Stimulated activated CD8-positive, alpha-beta memory T cell treated with anti-CD3 and anti-CD28 coated beads, Interleukin-2, amount 100 ng/mL, for 48 hours (primary cell): ENCODE results near the gene BAG3.

Source experiments
- DNase-seq, 2 donors: peaks; one replicate each; pipeline ENCODE4 v3.0.0-alpha.2; 2020; ENCODE audit warnings: low read depth in 2 of 2

BAG3 gene

DNA sequence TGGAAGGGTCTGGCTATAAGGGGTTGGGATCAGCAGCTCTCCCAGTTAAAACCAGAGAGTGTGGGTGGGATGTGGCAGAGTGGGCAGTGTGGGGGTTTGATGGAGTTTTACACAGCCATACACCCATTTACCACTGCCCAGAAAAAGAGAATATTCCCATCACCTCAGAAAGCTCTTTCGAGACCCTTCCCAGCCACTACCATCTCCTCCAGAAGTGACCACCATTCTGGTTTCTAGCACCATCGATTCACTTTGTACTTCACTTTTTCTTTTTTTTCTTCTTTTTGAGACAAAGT, 15.5 kb downstream of the BAG3 start:
- DNase-seq: no peak

DNA sequence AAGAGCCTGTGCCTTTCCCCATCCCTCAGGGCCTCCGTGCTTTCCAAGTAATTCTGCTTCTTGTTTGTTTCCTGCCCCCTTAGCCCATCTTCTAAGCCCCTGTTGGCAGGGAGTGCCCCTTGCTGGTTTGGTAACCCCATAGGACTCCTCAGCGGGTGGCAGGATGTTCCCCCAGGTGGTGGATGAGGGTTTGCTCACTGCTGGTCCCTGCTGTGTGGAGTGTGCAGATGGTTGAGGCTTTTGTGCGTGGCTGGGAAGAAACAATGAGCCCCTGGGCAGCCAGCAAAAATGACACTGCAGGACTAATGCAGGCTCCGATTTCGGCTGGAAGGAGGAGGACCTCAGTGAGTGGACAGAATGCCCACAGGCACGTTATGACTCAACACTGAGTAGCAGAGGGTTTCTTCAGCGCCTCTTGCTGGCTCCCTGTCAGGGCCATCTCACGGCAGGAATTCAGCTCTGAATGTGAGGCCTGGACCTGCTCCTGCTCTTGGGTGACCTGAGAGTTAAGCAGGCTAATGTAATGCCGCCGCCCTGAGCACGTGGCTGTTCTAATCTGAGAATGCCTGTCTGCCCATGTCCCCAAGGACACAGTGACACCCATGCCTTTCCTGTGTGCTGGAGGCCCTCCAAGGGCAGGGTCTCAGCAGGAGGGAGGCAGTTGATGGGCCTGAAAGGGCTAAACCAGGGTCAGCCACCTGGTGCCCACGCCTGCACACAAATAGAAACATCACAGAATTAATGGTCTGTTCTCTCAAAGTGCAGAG, 16.6 kb downstream of the BAG3 start:
- DNase-seq: no peak

GRCh38 chr10:119668461-119668860, 17.3 kb downstream of the BAG3 start:
- DNase-seq: no peak

GRCh38 chr10:119669331-119669730, 18.2 kb downstream of the BAG3 start:
- DNase-seq: no peak

GRCh38 chr10:119669975-119670640, 18.9 kb downstream of the BAG3 start:
- no peak for DNase-seq

- DNase-seq: no peak
These were observed 19.5 kb downstream of the BAG3 start for GRCh38 chr10:119670717-119671116.

GRCh38 chr10:119671381-119671780, 20.2 kb downstream of the BAG3 start:
- no peak for DNase-seq

GRCh38 chr10:119672291-119672690, 21.1 kb downstream of the BAG3 start:
- DNase-seq: no peak

GRCh38 chr10:119673271-119673670, 22.1 kb downstream of the BAG3 start:
- no peak for DNase-seq

GRCh38 chr10:119675483-119676170, 24.4 kb downstream of the BAG3 start:
- no peak for DNase-seq

- DNase-seq: no peak
These were observed 25.9 kb downstream of the BAG3 start for GRCh38 chr10:119677126-119677525.

- DNase-seq: no peak
These were observed 26.9 kb downstream of the BAG3 start for GRCh38 chr10:119677904-119678755.

GRCh38 chr10:119679480-119679829, 28.3 kb downstream of the BAG3 start:
- DNase-seq: no peak

GRCh38 chr10:119680050-119680449, 28.9 kb downstream of the BAG3 start:
- DNase-seq: no peak

DNA sequence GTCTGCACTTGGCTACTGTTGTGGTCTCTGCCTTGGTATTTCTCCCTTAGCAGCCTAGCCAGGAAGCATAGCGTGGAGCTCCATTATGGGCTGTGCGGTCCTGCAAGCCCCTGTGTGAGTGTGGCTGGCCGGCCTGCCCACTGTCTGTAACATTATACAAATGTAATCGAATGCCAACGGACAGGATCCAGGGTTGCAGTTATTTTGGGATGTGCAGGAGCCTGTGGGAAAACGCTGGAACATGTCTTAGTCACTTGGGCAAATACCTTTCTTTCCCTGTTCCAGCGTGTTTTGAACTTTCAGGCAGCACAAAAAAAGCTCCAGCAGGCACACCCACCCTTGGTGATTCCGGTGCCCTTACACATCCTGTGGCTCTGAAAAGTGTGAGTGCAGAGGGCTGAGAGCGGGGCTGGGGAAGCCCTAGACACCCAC, 29.5 kb downstream of the BAG3 start:
- no peak for DNase-seq

DNA sequence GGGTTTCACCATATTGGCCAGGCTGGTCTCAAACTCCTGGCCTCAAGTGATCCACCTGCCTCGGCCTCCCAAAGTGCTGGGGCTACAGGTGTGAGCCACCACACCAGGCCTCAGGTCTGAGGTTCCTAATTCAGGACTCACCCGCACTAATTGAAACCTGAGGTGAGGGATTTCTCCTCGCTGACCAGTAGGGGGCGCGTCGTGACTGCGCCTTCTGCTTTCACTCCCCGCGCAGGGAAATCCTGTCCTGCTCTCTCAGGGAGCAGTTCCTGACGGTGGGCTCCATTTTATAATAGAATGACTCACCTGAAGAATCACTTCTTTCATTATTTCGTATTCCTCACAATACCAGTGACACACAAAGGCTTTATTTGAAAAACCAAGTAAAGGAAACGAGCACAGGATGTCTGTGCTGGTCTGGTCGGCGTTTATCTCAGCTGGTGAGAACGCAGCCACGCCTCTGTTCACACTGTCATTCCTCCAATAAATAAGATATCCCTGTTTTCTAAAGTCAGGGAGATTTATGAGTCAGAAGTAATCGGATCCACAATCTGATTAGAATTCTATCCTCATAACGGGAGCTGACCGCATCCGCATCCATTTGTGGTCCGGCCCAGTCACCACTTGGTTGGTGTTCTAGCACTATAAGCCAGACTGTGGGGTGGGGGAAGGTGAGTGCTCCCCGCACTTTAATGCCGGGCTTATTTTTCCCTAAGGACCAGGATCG, 35.4 kb downstream of the BAG3 start:
- peak; percentile 73 to 79 for DNase-seq

- DNase-seq: no peak
These were observed 36.2 kb downstream of the BAG3 start for GRCh38 chr10:119687192-119688032.

DNA sequence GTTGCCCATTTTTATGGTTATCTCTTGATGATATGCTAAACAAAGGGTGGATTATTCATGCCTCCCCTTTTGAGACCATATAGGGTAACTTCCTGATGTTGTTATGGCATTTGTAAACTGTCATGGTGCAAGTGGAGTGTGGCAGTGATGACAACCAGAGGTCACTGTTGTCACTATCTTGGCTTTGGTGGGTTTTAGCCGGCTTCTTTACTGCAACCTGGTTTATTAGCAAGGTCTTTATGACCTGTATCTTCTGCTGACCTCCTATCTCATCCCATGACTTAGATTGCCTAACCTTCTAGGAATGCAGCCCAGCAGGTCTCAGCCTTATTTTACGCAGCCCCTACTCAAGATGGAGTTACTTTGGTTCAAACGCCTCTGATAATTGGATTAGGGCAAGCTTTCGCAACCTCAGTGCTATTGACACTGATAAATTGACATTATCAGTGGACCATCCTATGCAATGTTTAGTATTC, 36.9 kb downstream of the BAG3 start:
- no peak for DNase-seq

DNA sequence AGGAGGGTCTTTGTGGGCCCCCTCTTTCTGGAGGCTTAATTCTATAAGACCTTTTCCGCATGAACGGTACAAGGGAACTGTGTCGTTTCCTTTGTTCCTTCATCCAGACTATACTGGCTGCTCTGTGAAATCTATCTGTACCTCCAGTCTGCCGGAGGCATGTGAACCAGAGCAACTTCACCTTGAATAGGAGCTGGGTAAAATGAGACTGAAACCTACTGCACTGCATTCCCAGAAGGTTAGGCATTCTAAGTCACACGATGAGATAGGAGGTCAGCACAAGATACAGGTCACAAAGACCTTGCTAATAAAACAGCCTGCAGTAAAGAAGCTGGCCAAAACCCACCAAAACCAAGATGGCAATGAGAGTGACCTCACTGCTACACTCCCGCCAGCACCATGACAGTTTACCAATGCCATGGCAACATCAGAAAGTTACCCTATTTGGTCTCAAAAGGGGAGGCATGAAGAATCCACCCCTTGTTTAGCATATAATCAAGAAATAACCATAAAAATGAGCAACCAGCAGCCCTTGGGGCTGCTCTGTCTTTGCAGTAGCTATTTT, 37.9 kb downstream of the BAG3 start:
- DNase-seq: no peak

GRCh38 chr10:119691726-119692125, 40.5 kb downstream of the BAG3 start:
- no peak for DNase-seq
